HepG2 (cell line): Measurements from ENCODE around the gene TADA2A. TPM values are rescaled to one million over a fixed set of nuclear protein-coding genes. Genes with fewer than 3 reads are reported as not detected.

Source experiments
- CBX2 ChIP-seq, 2 experiments: fragments of 200-600 bp in 1 of 2; sonication (generic); formaldehyde crosslinking in 1 of 2; IDR thresholded peaks; 2 replicates each; pipeline versions ENCODE4 v1.7.0 to v1.8.1; 2018 to 2022; ENCODE audit warnings: low read depth in 2 of 2, low read length in 1 of 2, mild to moderate bottlenecking in 1 of 2, missing genetic modification reagents in 1 of 2
- CEBPB ChIP-seq: IDR thresholded peaks from 2 replicates; pipeline ENCODE4 v1.6.1; 2011; ENCODE audit warnings: low read depth, low read length, improper control_type of control experiment, borderline replicate concordance
- MEF2D ChIP-seq: sonication (generic); formaldehyde crosslinking; IDR thresholded peaks from 2 replicates; pipeline ENCODE4 v1.5.1; 2020; ENCODE audit warnings: mild to moderate bottlenecking, missing genetic modification reagents
- NR2F6 ChIP-seq, 2 experiments: IDR thresholded peaks; 2 replicates each; pipeline ENCODE4 v1.6.1; 2016; ENCODE audit warnings: antibody characterized with exemption in 1 of 2, mild to moderate bottlenecking in 1 of 2
- PITX1 ChIP-seq: sonication (generic); formaldehyde crosslinking; IDR thresholded peaks from 2 replicates; pipeline ENCODE4 v1.5.1; 2020; ENCODE audit warnings: mild to moderate bottlenecking, missing genetic modification reagents
- SIN3A ChIP-seq: IDR thresholded peaks from 2 replicates; pipeline ENCODE4 v1.6.1; 2011; ENCODE audit warnings: low read depth, mild to moderate bottlenecking, control low read depth, low read length, borderline replicate concordance
- SMAD1 ChIP-seq: sonication (generic); formaldehyde crosslinking; IDR thresholded peaks from 2 replicates; pipeline ENCODE4 v1.4.0; 2020; ENCODE audit warnings: missing genetic modification reagents, low read depth, mild to moderate bottlenecking, borderline replicate concordance
- TBX3 ChIP-seq: fragments of 450-650 bp; IDR thresholded peaks from 2 replicates; pipeline ENCODE4 v1.6.1; 2017; ENCODE audit warnings: antibody characterized with exemption, mild to moderate bottlenecking, inconsistent platforms, borderline replicate concordance
- TCF12 ChIP-seq, 2 experiments: fragments of 450-650 bp in 1 of 2; sonication (generic) in 1 of 2; formaldehyde crosslinking in 1 of 2; IDR thresholded peaks; 2 replicates each; pipeline versions ENCODE4 v1.6.1 to v1.8.0; 2017 to 2022; ENCODE audit warnings: antibody characterized with exemption in 1 of 2, mild to moderate bottlenecking in 1 of 2, missing genetic modification reagents in 1 of 2, moderate library complexity in 1 of 2
- ZC3H13 ChIP-seq: sonication (generic); formaldehyde crosslinking; IDR thresholded peaks from 2 replicates; pipeline ENCODE4 v1.8.1; 2023; ENCODE audit warnings: mild to moderate bottlenecking, missing genetic modification reagents, moderate library complexity
- ZFY ChIP-seq: sonication (generic); formaldehyde crosslinking; IDR thresholded peaks from 2 replicates; pipeline ENCODE4 v1.4.0; 2020; ENCODE audit warnings: missing genetic modification reagents
- ZNF547 ChIP-seq: sonication (generic); formaldehyde crosslinking; IDR thresholded peaks from 2 replicates; pipeline ENCODE4 v1.5.1; 2020; ENCODE audit warnings: mild to moderate bottlenecking, missing genetic modification reagents
- ZNF605 ChIP-seq: sonication (generic); formaldehyde crosslinking; IDR thresholded peaks from 2 replicates; pipeline ENCODE4 v1.8.0; 2022; ENCODE audit warnings: mild to moderate bottlenecking, missing genetic modification reagents
- ZNF775 ChIP-seq: sonication (generic); formaldehyde crosslinking; IDR thresholded peaks from 2 replicates; pipeline ENCODE4 v1.4.0; 2020; ENCODE audit warnings: missing genetic modification reagents, mild to moderate bottlenecking, moderate library complexity, borderline replicate concordance
- polyA plus RNA-seq, 8 experiments: library from polyadenylated mRNA; depleted of rRNA in 3 of 8; stranded (reverse) in 7 of 8; unstranded in 1 of 8; fragments of >200 nt; fragmentation: Illumina TruSeq in 4 of 8; extraction: Trizol in 4 of 8; gene quantifications; 2 replicates each; pipeline versions ENCODE4 v1.2.1 to v1.2.3, GENCODE V29; 2011 to 2016; ENCODE audit warnings: low read depth in 4 of 8, missing spikeins in 1 of 8, mixed read lengths in 1 of 8; ENCODE audit not compliant: insufficient read depth in 1 of 8
- total RNA-seq, 5 experiments: library from RNA; depleted of rRNA; stranded (reverse); fragments of >200 nt; fragmentation: Illumina TruSeq; extraction: Trizol; gene quantifications; 2 replicates each; pipeline ENCODE4 v1.2.3, GENCODE V29; 2016; ENCODE audit warnings: low read depth in 1 of 5
- TF ChIP-seq, protein P1 (sequence below): sonication (generic); formaldehyde crosslinking; IDR thresholded peaks from 2 replicates; pipeline ENCODE4 v1.5.0; 2020; ENCODE audit warnings: missing genetic modification reagents
- TF ChIP-seq, protein P2 (sequence below): sonication (generic); formaldehyde crosslinking; IDR thresholded peaks from 2 replicates; pipeline ENCODE4 v1.5.0; 2020; ENCODE audit warnings: mild to moderate bottlenecking, missing genetic modification reagents, borderline replicate concordance
- TF ChIP-seq, protein P3 (sequence below): sonication (generic); formaldehyde crosslinking; IDR thresholded peaks from 2 replicates; pipeline ENCODE4 v1.8.1; 2023; ENCODE audit warnings: mild to moderate bottlenecking, moderate library complexity, missing genetic modification reagents
- TF ChIP-seq, protein P4 (sequence below): IDR thresholded peaks from 2 replicates; pipeline ENCODE4 v1.6.1; 2016
- TF ChIP-seq, protein P5 (sequence below): sonication (generic); formaldehyde crosslinking; IDR thresholded peaks from 2 replicates; pipeline ENCODE4 v1.5.1; 2020; ENCODE audit warnings: mild to moderate bottlenecking, missing genetic modification reagents, borderline replicate concordance

TADA2A gene
- total and polyA plus RNA-seq, 2 of the 13 experiments (the other 11 are each of a cell fraction or from before 2014, with no cell fraction given) = 8.0 to 14.0 TPM

DNA sequence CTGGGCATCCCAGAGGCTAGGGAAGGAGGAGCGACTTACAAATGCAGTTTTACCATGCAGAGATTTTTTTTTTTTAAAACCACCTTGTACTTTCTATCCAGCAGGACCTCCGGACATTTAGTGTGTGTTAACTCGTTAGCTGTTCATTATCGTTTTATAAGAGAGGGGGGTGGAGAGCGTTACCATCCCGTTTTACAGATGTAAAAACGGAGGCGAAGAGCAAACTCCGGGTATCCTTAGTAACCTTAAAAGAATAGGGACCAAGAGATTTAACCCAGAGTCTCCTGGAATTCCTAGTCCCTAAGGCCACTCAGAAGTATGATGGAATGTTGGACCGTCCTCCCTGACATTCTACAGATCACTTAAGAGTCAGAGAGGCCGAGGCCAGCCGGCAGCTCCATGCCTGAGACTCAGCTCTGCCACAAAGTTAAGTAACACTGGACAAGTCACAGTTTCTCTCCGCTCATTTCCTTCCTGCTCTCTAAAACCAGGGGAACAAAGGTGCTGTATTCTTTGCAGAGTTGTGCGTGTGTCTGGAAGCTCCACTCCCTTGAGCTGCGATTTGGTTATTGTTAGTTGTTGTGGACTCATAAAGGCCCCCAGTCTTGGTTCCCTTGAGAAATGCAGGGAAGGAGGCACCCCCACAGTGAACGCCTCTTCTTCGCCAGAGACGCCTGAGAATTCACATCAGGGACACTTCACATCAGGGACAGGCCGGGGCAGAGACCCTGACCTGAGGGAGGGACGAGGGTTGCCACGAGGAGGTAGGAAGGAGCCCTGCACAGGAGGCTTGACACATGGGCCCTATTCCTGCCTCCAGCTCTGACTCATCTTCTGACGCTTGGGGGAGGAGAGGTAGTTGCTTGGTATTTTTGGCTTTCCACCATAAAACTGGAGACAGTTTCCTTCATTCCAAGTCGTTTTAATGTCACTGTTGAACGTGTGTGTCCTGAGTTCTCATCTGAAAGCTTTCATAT lies 84.2 kb downstream of the TADA2A start (continued):
- TF ChIP-seq SIN3A (peak; percentile 53; the same call in 1 of the 2 replicates), ZNF605 (no peak), TBX3 (no peak), NR2F6 (IDR thresholded peaks at IDR 0.05) (no peak), NR2F6 (CRISPR knock-in tag; IDR thresholded peaks at IDR 0.05) (0 out of 2 replicates have a peak, but pooled peaks have one; percentile 33), ZFY (CRISPR knock-in tag) (peak; percentile 41; the same call in 1 of the 2 replicates), PITX1 (CRISPR knock-in tag) (no peak), ZNF775 (CRISPR knock-in tag) (no peak), ZNF547 (CRISPR knock-in tag) (no peak), SMAD1 (CRISPR knock-in tag) (no peak), ZC3H13 (CRISPR knock-in tag) (no peak), CEBPB (no peak), TCF12 (IDR thresholded peaks at IDR 0.05) (no peak), TCF12 (CRISPR knock-in tag; IDR thresholded peaks at IDR 0.05) (no peak), MEF2D (CRISPR knock-in tag) (no peak), CBX2 (IDR thresholded peaks at IDR 0.05; ENCODE audit: low read depth, low read length) (no peak), CBX2 (CRISPR knock-in tag; IDR thresholded peaks at IDR 0.05; ENCODE audit: low read depth) (no peak)
- TF ChIP-seq, protein P1, sequence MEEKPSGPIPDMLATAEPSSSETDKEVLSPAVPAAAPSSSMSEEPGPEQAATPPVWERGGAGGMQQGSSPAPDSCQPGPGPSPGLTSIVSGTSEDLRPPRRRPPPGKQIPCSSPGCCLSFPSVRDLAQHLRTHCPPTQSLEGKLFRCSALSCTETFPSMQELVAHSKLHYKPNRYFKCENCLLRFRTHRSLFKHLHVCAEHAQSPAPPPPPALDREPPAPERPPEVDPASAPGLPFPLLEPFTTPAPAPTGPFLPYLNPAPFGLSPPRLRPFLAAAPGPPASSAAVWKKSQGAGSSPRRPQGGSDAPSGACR = no peak
- TF ChIP-seq, protein P2, sequence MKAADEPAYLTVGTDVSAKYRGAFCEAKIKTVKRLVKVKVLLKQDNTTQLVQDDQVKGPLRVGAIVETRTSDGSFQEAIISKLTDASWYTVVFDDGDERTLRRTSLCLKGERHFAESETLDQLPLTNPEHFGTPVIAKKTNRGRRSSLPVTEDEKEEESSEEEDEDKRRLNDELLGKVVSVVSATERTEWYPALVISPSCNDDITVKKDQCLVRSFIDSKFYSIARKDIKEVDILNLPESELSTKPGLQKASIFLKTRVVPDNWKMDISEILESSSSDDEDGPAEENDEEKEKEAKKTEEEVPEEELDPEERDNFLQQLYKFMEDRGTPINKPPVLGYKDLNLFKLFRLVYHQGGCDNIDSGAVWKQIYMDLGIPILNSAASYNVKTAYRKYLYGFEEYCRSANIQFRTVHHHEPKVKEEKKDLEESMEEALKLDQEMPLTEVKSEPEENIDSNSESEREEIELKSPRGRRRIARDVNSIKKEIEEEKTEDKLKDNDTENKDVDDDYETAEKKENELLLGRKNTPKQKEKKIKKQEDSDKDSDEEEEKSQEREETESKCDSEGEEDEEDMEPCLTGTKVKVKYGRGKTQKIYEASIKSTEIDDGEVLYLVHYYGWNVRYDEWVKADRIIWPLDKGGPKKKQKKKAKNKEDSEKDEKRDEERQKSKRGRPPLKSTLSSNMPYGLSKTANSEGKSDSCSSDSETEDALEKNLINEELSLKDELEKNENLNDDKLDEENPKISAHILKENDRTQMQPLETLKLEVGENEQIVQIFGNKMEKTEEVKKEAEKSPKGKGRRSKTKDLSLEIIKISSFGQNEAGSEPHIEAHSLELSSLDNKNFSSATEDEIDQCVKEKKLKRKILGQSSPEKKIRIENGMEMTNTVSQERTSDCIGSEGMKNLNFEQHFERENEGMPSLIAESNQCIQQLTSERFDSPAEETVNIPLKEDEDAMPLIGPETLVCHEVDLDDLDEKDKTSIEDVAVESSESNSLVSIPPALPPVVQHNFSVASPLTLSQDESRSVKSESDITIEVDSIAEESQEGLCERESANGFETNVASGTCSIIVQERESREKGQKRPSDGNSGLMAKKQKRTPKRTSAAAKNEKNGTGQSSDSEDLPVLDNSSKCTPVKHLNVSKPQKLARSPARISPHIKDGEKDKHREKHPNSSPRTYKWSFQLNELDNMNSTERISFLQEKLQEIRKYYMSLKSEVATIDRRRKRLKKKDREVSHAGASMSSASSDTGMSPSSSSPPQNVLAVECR (CRISPR knock-in tag) = peak; percentile 38; the same call in 1 of the 2 replicates
- TF ChIP-seq, protein P3, sequence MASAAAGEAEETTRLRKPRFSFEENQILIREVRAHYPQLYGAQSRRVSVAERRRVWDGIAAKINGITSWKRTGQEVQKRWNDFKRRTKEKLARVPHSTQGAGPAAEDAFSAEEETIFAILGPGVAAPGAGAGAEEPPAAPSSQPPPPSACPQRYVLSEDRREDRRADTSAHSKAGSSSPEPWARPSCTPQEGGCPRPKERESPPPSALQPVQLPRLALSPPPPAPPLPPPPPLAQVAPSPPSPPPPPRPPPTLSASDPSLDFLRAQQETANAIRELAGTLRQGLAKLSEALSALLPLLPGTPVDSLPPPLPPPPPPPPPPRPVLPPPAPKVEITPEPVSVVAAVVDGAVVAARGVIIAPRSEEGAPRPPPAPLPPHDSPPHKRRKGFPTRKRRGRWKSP (CRISPR knock-in tag) = 0 out of 2 replicates have a peak, but pooled peaks have one; percentile 1
- TF ChIP-seq, protein P4, sequence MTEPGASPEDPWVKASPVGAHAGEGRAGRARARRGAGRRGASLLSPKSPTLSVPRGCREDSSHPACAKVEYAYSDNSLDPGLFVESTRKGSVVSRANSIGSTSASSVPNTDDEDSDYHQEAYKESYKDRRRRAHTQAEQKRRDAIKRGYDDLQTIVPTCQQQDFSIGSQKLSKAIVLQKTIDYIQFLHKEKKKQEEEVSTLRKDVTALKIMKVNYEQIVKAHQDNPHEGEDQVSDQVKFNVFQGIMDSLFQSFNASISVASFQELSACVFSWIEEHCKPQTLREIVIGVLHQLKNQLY = no peak
- TF ChIP-seq, protein P5, sequence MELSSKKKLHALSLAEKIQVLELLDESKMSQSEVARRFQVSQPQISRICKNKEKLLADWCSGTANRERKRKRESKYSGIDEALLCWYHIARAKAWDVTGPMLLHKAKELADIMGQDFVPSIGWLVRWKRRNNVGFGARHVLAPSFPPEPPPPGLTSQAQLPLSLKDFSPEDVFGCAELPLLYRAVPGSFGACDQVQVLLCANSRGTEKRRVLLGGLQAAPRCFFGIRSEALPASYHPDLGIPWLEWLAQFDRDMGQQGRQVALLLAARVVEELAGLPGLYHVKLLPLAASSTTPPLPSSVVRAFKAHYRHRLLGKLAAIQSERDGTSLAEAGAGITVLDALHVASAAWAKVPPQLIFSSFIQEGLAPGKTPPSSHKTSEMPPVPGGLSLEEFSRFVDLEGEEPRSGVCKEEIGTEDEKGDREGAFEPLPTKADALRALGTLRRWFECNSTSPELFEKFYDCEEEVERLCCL (CRISPR knock-in tag) = no peak
